HG02981 (cell line): ENCODE measurements around the gene CLC.
"Not testable (repeated sequence)": the region's sequence is repeated elsewhere in the genome, so short reads cannot be mapped to it uniquely, and the experiment has no call there.

Experiments used
- ATAC-seq: cut with Tn5 transposase; IDR thresholded peaks from one replicate; pipeline ENCODE4 v1.9.1; 2021; ENCODE audit warnings: mild to moderate bottlenecking, moderate library complexity; ENCODE audit not compliant: unreplicated experiment

Gene CLC

GRCh38 chr19:39731685-39732084 is 6.1 kb downstream of the CLC start:
- ATAC-seq: no peak

GRCh38 chr19:39729594-39729993 is 8.2 kb downstream of the CLC start:
- no peak for ATAC-seq

GRCh38 chr19:39728040-39728439 is 9.8 kb downstream of the CLC start:
- no peak for ATAC-seq

GRCh38 chr19:39727070-39727800 is 10.6 kb downstream of the CLC start:
- ATAC-seq: no peak

DNA sequence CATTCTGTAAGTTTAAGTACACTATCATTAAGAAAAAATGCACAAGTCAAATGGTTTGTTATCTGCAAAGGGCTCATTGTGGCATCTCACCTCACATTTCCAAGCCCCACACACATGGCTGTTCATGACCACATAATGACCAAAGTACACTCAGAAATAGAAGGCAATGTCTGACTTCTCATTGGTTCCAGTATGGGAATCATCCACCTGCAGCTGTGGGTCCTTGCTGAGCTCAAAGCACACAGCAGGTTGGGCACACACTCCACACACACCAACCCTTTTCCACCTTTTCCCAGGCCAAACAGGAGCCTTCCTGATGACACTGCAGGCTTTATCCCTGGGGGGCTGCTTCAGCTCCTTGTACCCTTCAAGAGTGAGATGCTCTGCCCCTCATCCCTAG is 11.8 kb downstream of the CLC start:
- no peak for ATAC-seq

DNA sequence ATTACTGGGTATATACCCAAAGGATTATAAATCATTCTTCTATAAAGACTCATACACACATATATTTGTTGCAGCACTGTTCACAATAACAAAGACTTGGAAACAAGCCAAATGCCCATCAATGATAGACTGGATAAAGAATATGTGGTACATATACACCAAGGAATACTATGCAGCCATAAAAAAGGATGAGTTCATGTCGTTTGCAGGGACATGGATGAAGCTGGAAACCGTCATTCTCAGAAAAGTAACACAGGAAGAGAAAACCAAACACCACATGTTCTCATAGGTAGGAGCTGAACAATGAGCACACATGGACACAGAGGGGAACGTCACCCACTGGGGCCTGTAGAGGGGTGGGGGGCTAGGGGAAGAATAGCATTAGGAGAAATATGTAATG is 17.7 kb downstream of the CLC start:
- ATAC-seq: not testable (repeated sequence)

DNA sequence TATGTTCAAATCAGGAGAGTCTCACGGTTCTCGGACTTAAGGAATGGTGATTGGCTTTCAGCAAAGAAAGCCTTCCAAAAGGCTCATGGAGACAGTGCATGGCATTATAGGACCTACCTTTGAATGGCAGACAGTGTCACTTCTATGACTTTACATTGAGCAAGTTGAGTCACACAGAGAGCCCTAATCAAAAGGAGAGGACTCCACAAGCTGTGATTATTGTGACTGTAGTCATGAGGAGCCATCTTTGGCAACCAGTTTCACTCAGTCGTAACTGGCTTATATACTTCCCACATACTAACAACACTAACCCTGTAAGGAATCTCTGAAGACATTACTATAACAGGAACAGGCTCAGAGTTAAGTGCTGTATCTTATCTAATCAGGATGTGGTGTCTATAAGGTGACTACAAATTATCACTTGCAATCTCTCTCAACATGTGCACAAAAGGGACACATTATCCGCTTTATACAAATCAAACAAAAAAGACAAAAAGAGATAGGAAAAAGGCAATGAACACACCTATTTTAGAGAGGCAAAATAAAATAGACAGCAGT is 27.4 kb downstream of the CLC start:
- ATAC-seq: no peak

DNA sequence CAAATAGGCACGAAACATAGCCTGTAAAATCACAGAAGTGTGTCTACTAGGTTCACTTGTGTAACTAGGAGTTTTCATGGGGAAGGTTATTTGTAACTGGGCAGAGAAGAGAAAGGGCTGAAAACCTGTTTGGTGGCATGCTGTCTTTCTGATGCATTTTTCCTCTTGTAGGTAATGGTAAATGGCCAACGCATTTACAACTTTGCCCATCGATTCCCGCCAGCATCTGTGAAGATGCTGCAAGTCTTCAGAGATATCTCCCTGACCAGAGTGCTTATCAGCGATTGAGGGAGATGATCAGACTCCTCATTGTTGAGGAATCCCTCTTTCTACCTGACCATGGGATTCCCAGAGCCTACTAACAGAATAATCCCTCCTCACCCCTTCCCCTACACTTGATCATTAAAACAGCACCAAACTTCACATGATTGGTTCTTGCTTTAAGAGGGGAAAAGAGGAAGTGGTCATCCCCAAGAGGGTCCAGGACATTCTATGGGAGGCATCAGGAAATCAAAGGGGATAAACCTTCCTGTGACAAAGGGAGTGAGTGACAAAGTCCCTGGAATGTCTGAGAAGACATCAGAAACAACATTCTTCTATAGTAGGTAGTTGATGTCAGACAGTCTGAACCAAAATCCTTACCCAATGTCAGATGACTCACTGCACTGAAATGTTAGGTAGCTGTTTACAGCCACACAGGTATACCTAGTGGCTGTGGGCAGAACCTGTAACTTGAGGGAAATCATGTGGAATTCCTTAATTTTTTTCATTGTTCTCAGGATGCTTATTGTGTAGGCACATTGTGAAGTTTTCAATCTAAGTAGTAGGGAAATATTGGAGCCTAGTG is 28.6 kb downstream of the CLC start:
- ATAC-seq: no peak

DNA sequence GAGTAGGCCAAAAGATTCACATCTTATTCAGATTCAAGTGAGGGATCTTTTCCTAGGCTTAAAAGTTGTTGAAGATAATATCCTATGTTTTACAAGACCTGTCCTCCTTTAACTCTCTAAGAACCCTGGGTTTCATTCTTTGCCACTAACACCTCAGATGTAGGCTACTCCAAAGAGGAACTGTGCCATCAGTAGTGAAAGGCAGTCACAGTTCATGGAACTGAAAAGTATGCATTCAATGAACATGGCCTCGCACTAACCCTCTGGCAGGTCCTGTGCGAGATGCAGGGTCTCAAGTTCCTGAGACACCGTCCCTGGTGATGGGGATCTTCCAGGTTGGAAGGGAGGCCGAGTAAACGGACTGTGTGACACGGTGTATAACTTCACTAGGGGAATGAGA is 29.2 kb downstream of the CLC start:
- ATAC-seq: no peak

- no peak for ATAC-seq
Measured at GRCh38 chr19:39705578-39706188, 32.1 kb downstream of the CLC start.

DNA sequence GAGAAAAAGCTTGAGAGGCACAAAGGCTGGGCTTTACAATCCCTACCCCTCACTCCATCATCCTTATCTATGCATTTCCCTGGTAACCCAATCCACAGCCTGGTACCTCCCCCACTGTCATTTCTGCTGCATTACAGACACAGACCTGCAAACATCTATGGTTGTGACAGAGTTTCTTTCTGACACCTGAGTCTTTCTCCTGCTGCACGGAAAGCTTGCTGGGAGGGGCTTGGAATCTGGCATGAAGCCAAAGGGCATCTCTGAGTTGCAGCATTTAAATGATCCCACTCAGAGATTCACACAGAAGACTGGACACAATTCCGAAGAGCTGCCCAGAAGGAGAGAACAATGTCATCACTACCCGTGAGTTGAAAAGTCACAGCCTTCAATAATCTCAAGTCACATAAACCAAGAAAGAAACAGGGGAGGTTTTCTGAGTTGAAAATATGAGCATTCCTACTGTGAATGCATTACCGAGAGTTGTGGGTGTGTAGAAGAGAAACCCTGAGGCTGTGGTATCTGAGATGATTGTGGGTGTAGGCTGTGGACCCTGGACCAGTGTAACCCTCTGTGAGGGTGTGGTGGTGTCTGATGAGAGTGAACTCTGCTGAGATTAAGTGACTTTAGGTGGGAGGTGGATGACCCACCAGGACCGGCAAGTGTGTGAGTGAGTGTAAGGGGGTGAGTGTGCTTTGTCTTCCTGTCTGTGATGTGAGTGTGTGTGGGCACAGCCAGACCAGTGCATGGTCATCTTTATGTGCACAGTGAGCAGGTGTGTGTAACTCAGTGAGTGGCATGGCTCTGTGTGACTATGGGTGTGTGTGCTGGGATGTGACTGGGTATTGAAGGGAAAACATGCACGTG is 33.4 kb downstream of the CLC start, which contains the start of gene LGALS14:
Gene LGALS14, plus strand, starts transcription at position 301 of the 864 bp plus-strand sequence. Its CDS starts 48 bp downstream, at position 349.
- ATAC-seq: no peak

DNA sequence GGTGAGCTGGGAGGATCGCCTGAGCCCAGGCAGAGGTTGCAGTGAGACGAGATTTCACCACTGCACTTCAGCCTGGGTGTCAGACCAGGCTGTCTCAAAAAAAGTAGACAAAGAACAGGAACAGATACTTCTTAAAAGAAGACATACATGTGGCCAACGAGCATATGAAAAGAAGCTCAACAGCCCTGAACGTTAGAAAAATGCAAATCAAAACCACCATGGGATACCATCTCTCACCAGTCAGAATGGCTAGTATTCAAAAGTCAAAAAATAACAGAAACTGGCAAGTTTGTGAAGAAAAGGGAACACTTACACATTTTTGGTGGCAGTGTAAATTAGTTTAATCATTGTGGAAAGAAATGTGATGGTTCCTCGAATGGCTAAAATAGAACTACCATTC is 36.5 kb downstream of the CLC start:
- no peak for ATAC-seq

GRCh38 chr19:39698535-39698934 is 39.3 kb downstream of the CLC start:
- no peak for ATAC-seq

DNA sequence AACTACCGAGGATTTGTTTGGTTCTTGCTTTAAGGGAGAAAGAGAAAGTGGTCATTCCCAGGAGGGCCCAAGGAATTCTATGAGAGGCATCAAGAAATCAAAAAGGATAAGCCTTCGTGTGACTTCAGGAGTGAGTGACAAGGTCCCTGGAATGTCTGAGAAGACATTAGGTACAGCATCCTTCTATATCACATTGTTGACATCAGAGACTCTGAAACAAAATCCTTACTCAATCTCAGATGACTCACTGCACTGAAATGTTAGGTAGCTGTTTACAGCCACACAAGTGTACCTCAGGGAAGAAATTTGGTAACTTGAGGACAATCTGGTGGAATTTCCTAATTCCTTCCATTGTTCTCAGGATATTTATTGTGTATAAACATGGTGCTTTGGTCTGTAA is 41.4 kb downstream of the CLC start:
- ATAC-seq: no peak

GRCh38 chr19:39695759-39696158 is 42.1 kb downstream of the CLC start:
- ATAC-seq: no peak

- ATAC-seq: no peak
Measured at GRCh38 chr19:39692822-39693221, 45.0 kb downstream of the CLC start.

- ATAC-seq: no peak
Measured at GRCh38 chr19:39692166-39692565, 45.7 kb downstream of the CLC start.

- not testable (repeated sequence) for ATAC-seq
Measured at GRCh38 chr19:39688637-39689036, 49.2 kb downstream of the CLC start.

- ATAC-seq: no peak
Measured at GRCh38 chr19:39686739-39687138, 51.1 kb downstream of the CLC start.

DNA sequence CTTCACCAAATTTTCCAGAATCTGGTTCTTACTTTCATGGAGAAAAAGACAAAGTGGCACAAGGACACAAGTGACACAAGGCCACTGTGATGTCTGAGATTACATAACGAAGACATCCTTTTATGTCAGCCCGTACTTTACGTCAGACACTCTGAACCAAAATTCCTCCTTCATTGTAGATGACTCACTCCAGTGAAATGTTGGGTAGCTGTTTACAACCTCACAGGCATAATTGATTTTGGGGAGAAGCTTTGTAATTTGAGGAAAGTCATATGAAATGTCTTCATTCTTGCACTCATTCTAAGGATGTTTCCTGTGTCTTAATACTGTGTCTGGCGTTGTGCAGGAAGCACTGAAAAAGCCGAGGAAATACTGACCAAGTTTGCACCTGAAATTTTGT is 53.6 kb downstream of the CLC start:
- no peak for ATAC-seq
